ENCODE results near the gene NDUFC1.

DNA sequence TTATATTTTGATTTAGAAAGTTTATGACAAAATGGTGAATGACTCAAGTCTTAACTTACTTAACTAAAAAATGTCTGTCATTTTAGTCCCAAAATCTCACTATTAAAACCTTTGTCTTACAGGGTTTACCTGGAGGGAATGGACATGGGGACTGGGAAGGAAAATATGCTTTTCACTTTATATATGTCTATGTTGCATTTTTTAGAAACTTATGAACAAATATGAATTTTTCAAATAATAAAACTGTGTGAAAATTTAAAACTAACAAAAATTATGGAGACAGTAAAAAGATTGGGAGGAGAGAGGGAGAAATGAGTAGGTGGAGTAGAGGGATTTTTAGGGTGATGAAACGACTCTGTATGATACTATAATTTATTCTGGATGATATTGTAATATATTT is 28.4 kb downstream of the NDUFC1 start:
- TF ChIP-seq, protein P1, sequence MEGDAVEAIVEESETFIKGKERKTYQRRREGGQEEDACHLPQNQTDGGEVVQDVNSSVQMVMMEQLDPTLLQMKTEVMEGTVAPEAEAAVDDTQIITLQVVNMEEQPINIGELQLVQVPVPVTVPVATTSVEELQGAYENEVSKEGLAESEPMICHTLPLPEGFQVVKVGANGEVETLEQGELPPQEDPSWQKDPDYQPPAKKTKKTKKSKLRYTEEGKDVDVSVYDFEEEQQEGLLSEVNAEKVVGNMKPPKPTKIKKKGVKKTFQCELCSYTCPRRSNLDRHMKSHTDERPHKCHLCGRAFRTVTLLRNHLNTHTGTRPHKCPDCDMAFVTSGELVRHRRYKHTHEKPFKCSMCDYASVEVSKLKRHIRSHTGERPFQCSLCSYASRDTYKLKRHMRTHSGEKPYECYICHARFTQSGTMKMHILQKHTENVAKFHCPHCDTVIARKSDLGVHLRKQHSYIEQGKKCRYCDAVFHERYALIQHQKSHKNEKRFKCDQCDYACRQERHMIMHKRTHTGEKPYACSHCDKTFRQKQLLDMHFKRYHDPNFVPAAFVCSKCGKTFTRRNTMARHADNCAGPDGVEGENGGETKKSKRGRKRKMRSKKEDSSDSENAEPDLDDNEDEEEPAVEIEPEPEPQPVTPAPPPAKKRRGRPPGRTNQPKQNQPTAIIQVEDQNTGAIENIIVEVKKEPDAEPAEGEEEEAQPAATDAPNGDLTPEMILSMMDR (conservative IDR thresholded peaks at IDR 0.05): no peak
- TF ChIP-seq ZFX (IDR thresholded peaks at IDR 0.05): no peak

Measured in C4-2B (cell line).